IMR-90 (cell line): ENCODE results near the gene EIF4ENIF1. TPM values are rescaled to one million over a fixed set of nuclear protein-coding genes. Genes with fewer than 3 reads are reported as not detected.

Source experiments
- ATAC-seq: fragments of 200-7000 bp; cut with Tn5 transposase; 2 replicates; pipeline ENCODE4 v1.9.1; 2020; ENCODE audit warnings: low read depth, mild to moderate bottlenecking, moderate library complexity
- BruUV-seq: library from RNA; stranded (reverse); fragments of 400-500 nt; replicated peaks from 2 replicates; lab custom pipeline; 2021; lab: Mats Ljungman, UMichigan
- CTCF ChIA-PET: fragments of 300-600 bp; formaldehyde crosslinking; extraction: SDS; loops from one replicate; lab custom pipeline; 2021; ENCODE audit warnings: antibody characterized with exemption; lab: Yijun Ruan, JAX
- POLR2A ChIA-PET: fragments of 300-600 bp; sonication (Branson Sonifier 250); formaldehyde crosslinking; loops from one replicate; lab custom pipeline; 2022; ENCODE audit warnings: antibody characterized with exemption; ENCODE audit not compliant: unreplicated experiment; lab: Charles Lee
- DNase-seq: peaks from one replicate; pipeline ENCODE4 v3.0.0; 2013
- H2AFZ ChIP-seq: replicated peaks from 2 replicates; pipeline ENCODE3; 2013; ENCODE audit warnings: low read length, mild to moderate bottlenecking; ENCODE audit not compliant: poor library complexity
- H2AK5ac ChIP-seq: 2 replicates; pipeline ENCODE4 v1.6.1; 2013; ENCODE audit warnings: low read depth, low read length, inconsistent platforms
- H2AK9ac ChIP-seq: replicated peaks from 2 replicates; pipeline ENCODE3; 2013; ENCODE audit warnings: mild to moderate bottlenecking, low read depth, low read length, moderate library complexity; ENCODE audit not compliant: poor library complexity
- H2BK120ac ChIP-seq: 2 replicates; pipeline ENCODE4 v1.6.1; 2013; ENCODE audit warnings: low read depth, low read length, inconsistent platforms
- H2BK15ac ChIP-seq: 3 replicates; pipeline ENCODE4 v1.6.1; 2013; ENCODE audit warnings: low read depth, low read length, inconsistent platforms
- H2BK20ac ChIP-seq: 2 replicates; pipeline ENCODE4 v1.6.1; 2013; ENCODE audit warnings: low read depth, mild to moderate bottlenecking, inconsistent platforms, low read length, moderate library complexity
- H2BK5ac ChIP-seq: 2 replicates; pipeline ENCODE4 v1.6.1; 2013; ENCODE audit warnings: mild to moderate bottlenecking, low read depth, low read length, inconsistent platforms; ENCODE audit not compliant: poor library complexity, severe bottlenecking
- H3K14ac ChIP-seq: replicated peaks from 2 replicates; pipeline ENCODE4 v1.6.1; 2013; ENCODE audit warnings: low read depth, low read length, inconsistent platforms
- H3K18ac ChIP-seq: 2 replicates; pipeline ENCODE4 v1.6.1; 2013; ENCODE audit warnings: low read depth, low read length, control low read depth
- H3K23ac ChIP-seq: 2 replicates; pipeline ENCODE4 v1.6.1; 2013; ENCODE audit warnings: low read depth, low read length, inconsistent platforms
- H3K27ac ChIP-seq: 2 replicates; pipeline ENCODE4 v1.5.1; 2013; ENCODE audit warnings: mild to moderate bottlenecking, control low read depth, low read length; ENCODE audit not compliant: insufficient read depth
- H3K27me3 ChIP-seq: 2 replicates; pipeline ENCODE4 v1.6.1; 2013; ENCODE audit warnings: low read length; ENCODE audit not compliant: control insufficient read depth, insufficient read depth
- H3K36me3 ChIP-seq: 2 replicates; pipeline ENCODE4 v1.6.1; 2013; ENCODE audit warnings: low read length, mixed read lengths; ENCODE audit not compliant: control insufficient read depth, insufficient read depth
- H3K4ac ChIP-seq: 2 replicates; pipeline ENCODE4 v1.6.1; 2013; ENCODE audit warnings: low read depth, low read length, inconsistent platforms
- H3K4me1 ChIP-seq: 2 replicates; pipeline ENCODE4 v1.6.1; 2013; ENCODE audit warnings: low read length, mixed read lengths; ENCODE audit not compliant: control insufficient read depth, insufficient read depth
- H3K4me2 ChIP-seq: 2 replicates; pipeline ENCODE4 v1.6.1; 2013; ENCODE audit warnings: low read depth, mild to moderate bottlenecking, control low read depth, low read length, moderate library complexity
- H3K4me3 ChIP-seq: 2 replicates; pipeline ENCODE4 v1.5.1; 2013; ENCODE audit warnings: low read depth, mild to moderate bottlenecking, control low read depth, low read length, moderate library complexity; ENCODE audit not compliant: insufficient read depth
- H3K56ac ChIP-seq: 2 replicates; pipeline ENCODE4 v1.6.1; 2013; ENCODE audit warnings: low read length, inconsistent platforms; ENCODE audit not compliant: insufficient read depth; ENCODE audit errors: extremely low read depth
- H3K79me1 ChIP-seq, 2 experiments: 2 replicates each; pipeline ENCODE4 v1.6.1; 2013; ENCODE audit warnings: low read length in 2 of 2, inconsistent platforms in 1 of 2, low read depth in 1 of 2
- H3K9ac ChIP-seq: 2 replicates; pipeline ENCODE4 v1.6.1; 2013; ENCODE audit warnings: low read depth, low read length, control low read depth
- H3K9me1 ChIP-seq: 2 replicates; pipeline ENCODE4 v1.6.1; 2013; ENCODE audit warnings: low read length, inconsistent platforms; ENCODE audit not compliant: insufficient read depth
- H3K9me3 ChIP-seq: 2 replicates; pipeline ENCODE4 v1.6.1; 2013; ENCODE audit warnings: low read length; ENCODE audit not compliant: control insufficient read depth, insufficient read depth
- H4K20me1 ChIP-seq: 2 replicates; pipeline ENCODE4 v1.6.1; 2013; ENCODE audit warnings: low read length, inconsistent platforms; ENCODE audit not compliant: insufficient read depth
- H4K5ac ChIP-seq: 2 replicates; pipeline ENCODE4 v1.6.1; 2013; ENCODE audit warnings: mild to moderate bottlenecking, low read depth, low read length, control low read depth
- H4K8ac ChIP-seq, 2 experiments: 2 replicates each; pipeline ENCODE4 v1.6.1; 2013; ENCODE audit warnings: low read depth in 2 of 2, low read length in 2 of 2, control low read depth in 1 of 2, inconsistent platforms in 1 of 2
- H4K91ac ChIP-seq: 2 replicates; pipeline ENCODE4 v1.6.1; 2013; ENCODE audit warnings: low read depth, low read length, inconsistent platforms; ENCODE audit not compliant: insufficient read depth
- BHLHE40 ChIP-seq: fragments of 150-350 bp; IDR thresholded peaks from 2 replicates; pipeline ENCODE4 v1.6.1; 2016; ENCODE audit warnings: mild to moderate bottlenecking, low read depth, low read length
- CEBPB ChIP-seq: IDR thresholded peaks from 2 replicates; pipeline ENCODE4 v1.6.1; 2012; ENCODE audit warnings: low read depth, low read length, improper control_type of control experiment
- CHD1 ChIP-seq: IDR thresholded peaks from 2 replicates; pipeline ENCODE4 v1.6.1; 2012; ENCODE audit warnings: low read depth, low read length, improper control_type of control experiment
- ELK1 ChIP-seq: fragments of 150-350 bp; IDR thresholded peaks from 2 replicates; pipeline ENCODE4 v1.6.1; 2016; ENCODE audit warnings: low read depth, mild to moderate bottlenecking, low read length, moderate library complexity, borderline replicate concordance
- FOS ChIP-seq: fragments of 150-350 bp; IDR thresholded peaks from 2 replicates; pipeline ENCODE4 v1.6.1; 2016; ENCODE audit warnings: low read depth, low read length
- MAFK ChIP-seq: IDR thresholded peaks from 2 replicates; pipeline ENCODE4 v1.6.1; 2012; ENCODE audit warnings: low read depth, low read length, improper control_type of control experiment
- MAZ ChIP-seq: IDR thresholded peaks from 2 replicates; pipeline ENCODE4 v1.6.1; 2012; ENCODE audit warnings: low read depth, mild to moderate bottlenecking, low read length, improper control_type of control experiment, moderate library complexity, borderline replicate concordance
- MXI1 ChIP-seq: IDR thresholded peaks from 2 replicates; pipeline ENCODE4 v1.6.1; 2012; ENCODE audit warnings: low read depth, mild to moderate bottlenecking, low read length, moderate library complexity, borderline replicate concordance
- POLR2A ChIP-seq: IDR thresholded peaks from 2 replicates; pipeline ENCODE4 v1.6.1; 2012; ENCODE audit warnings: mild to moderate bottlenecking, low read depth, low read length
- RAD21 ChIP-seq: IDR thresholded peaks from 2 replicates; pipeline ENCODE4 v1.6.1; 2012; ENCODE audit warnings: low read length, improper control_type of control experiment
- RCOR1 ChIP-seq: IDR thresholded peaks from 2 replicates; pipeline ENCODE4 v1.6.1; 2012; ENCODE audit warnings: mild to moderate bottlenecking, low read length, improper control_type of control experiment; ENCODE audit not compliant: insufficient replicate concordance
- RFX5 ChIP-seq: IDR thresholded peaks from 2 replicates; pipeline ENCODE4 v1.8.0; 2012; ENCODE audit warnings: low read depth, mild to moderate bottlenecking, low read length, moderate library complexity
- USF2 ChIP-seq: fragments of 150-350 bp; IDR thresholded peaks from 2 replicates; pipeline ENCODE4 v1.6.1; 2017; ENCODE audit warnings: mild to moderate bottlenecking, antibody characterized with exemption, low read length, low read depth
- WGBS, 2 experiments: methylation state at CpG; one replicate each; pipeline versions ENCODE4 v1.1.5 to v1.1.7; 2013; ENCODE audit warnings: missing lambda C conversion rate in 2 of 2; ENCODE audit not compliant: insufficient read length in 1 of 2; ENCODE audit errors: extremely low coverage in 2 of 2; 5-methylcytosine and 5-hydroxymethylcytosine counted together
- dilution Hi-C: fragments of 300-500 bp; cut with HindIII; formaldehyde crosslinking; loops from one replicate; pipeline ENCODE4 v1.14.3; 2018; ENCODE audit warnings: low sequenced_read_pairs; ENCODE audit not compliant: unreplicated experiment
- in situ Hi-C: fragments of 300-500 bp; cut with MboI; formaldehyde crosslinking; loops from 3 replicates; pipeline ENCODE4 v1.14.3; 2019; ENCODE audit warnings: low sequenced_read_pairs, inconsistent platforms, mixed read lengths
- intact Hi-C: fragments of 100-400 bp; cut with micrococcal nuclease; formaldehyde crosslinking; loops from 2 replicates; pipeline ENCODE4 v1.10.0; 2022
- polyA plus RNA-seq, 3 experiments: library from polyadenylated mRNA; depleted of rRNA; stranded (reverse); fragments of >200 nt; gene quantifications; 2 replicates each; pipeline ENCODE4 v1.2.3, GENCODE V29; 2012; ENCODE audit warnings: low replicate concordance in 1 of 3
- total RNA-seq: library from RNA; depleted of rRNA; stranded (reverse); fragments of >200 nt; gene quantifications from 2 replicates; pipeline ENCODE4 v1.2.3, GENCODE V29; 2012
- TF ChIP-seq, protein P1 (sequence below): conservative IDR thresholded peaks from 2 replicates; pipeline ENCODE4 v1.5.1; 2012; ENCODE audit warnings: mild to moderate bottlenecking, low read depth, low read length, improper control_type of control experiment

The EIF4ENIF1 gene
- total and polyA plus RNA-seq, 2 of the 4 experiments (the other 2 are of a cell fraction) = 14.7 to 16.0 TPM

DNA sequence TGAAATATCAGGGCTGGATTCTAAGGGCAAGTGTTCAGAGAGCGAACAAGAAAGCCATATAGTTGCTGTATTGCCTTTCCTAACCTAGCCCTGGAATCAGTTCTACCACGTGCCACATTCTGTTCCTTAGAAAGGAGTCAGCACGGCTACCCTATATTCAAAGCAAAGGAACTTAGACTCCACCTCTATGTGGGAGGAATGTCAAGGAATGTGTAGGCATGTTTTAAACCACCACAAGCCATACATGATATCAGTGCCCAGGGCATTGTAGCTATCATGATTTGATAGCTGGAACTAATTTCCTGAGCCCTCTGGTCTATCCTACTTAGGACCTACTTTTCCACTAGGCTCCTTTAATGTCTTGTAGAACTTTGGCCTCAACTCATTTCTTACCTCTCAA, 2.5 kb upstream of the EIF4ENIF1 start:
- Histone ChIP-seq H3K18ac (no peak overlapping the region), H3K36me3 (peaks cover 4% of the 10 kb centered on the region), H3K9ac (no peak overlapping the region), H4K91ac (no peak overlapping the region), H4K20me1 (no peaks in the 10 kb centered on the region), H3K4me2 (no peak overlapping the region), H3K23ac (no peak overlapping the region), H3K4ac (no peak overlapping the region), H2BK15ac (no peak overlapping the region), H3K9me1 (no peaks in the 10 kb centered on the region; the same call in 1 of the 2 replicates), H4K8ac (no peak overlapping the region), H2BK5ac (no peak overlapping the region), H2AK9ac (no peak overlapping the region), H2BK20ac (no peak overlapping the region), H3K9me3 (no peaks in the 10 kb centered on the region), H3K14ac (no peak overlapping the region), H3K4me3 (no peak overlapping the region), H2AK5ac (no peak overlapping the region), H3K4me1 (peaks cover 2% of the 10 kb centered on the region; the same call in 1 of the 2 replicates), H3K27me3 (no peaks in the 10 kb centered on the region), H2BK120ac (no peak overlapping the region), H4K5ac (no peak overlapping the region), H3K56ac (no peak overlapping the region), H3K79me1 (peaks cover 33 to 50% of the 10 kb centered on the region in 2 experiments), H3K27ac (no peak overlapping the region), H2AFZ (no peak overlapping the region)
- DNase-seq = no peak
- no TSS peak for BruUV-seq
- TF ChIP-seq RFX5 (no peak), USF2 (no peak), POLR2A (no peak), ELK1 (no peak), FOS (no peak), MXI1 (no peak), CHD1 (no peak), CEBPB (no peak), RAD21 (no peak), MAFK (no peak), BHLHE40 (no peak), RCOR1 (no peak), MAZ (no peak)
- TF ChIP-seq, protein P1, sequence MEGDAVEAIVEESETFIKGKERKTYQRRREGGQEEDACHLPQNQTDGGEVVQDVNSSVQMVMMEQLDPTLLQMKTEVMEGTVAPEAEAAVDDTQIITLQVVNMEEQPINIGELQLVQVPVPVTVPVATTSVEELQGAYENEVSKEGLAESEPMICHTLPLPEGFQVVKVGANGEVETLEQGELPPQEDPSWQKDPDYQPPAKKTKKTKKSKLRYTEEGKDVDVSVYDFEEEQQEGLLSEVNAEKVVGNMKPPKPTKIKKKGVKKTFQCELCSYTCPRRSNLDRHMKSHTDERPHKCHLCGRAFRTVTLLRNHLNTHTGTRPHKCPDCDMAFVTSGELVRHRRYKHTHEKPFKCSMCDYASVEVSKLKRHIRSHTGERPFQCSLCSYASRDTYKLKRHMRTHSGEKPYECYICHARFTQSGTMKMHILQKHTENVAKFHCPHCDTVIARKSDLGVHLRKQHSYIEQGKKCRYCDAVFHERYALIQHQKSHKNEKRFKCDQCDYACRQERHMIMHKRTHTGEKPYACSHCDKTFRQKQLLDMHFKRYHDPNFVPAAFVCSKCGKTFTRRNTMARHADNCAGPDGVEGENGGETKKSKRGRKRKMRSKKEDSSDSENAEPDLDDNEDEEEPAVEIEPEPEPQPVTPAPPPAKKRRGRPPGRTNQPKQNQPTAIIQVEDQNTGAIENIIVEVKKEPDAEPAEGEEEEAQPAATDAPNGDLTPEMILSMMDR = no peak
- WGBS, 2 experiments = 80% methylated on average over 1 of the region's 3 CpGs; no CpG with 5 or more reads in 1 of the 2 experiments
- intact Hi-C loops (no loop called here), dilution Hi-C loops (no loop called here), in situ Hi-C loops (no loop called here)
- CTCF ChIA-PET = no interaction called here
- no peak for ATAC-seq
- POLR2A ChIA-PET = no interaction called here
